Stimulated activated CD4-positive, alpha-beta T cell treated with anti-CD3 and anti-CD28 coated beads, TNF-alpha, amount 100 ng/mL, for 48 hours (primary cell): ENCODE data around the gene CPNE9.
"Not testable (repeated sequence)": the region's sequence is repeated elsewhere in the genome, so short reads cannot be mapped to it uniquely, and the experiment has no call there.

Experiments used
- DNase-seq, 3 donors: peaks; one replicate each; pipeline ENCODE4 v3.0.0-alpha.2; 2020; ENCODE audit warnings: low read depth in 3 of 3

The CPNE9 gene

GRCh38 chr3:9748031-9748430 is 44.4 kb downstream of the CPNE9 start:
- no peak for DNase-seq

GRCh38 chr3:9749296-9749644 is 45.6 kb downstream of the CPNE9 start:
- DNase-seq = no peak

- DNase-seq = peak; percentile 90 to 94 (median 92)
Measured at GRCh38 chr3:9749645-9750555, 46.3 kb downstream of the CPNE9 start, which contains the start of gene OGG1. TSS of gene OGG1 (plus strand) at chr3:9749952. CDS start at chr3:9750287, 335 bp downstream.

GRCh38 chr3:9750556-9751411 is 47.2 kb downstream of the CPNE9 start:
- DNase-seq = no peak

GRCh38 chr3:9754678-9755077 is 51.0 kb downstream of the CPNE9 start:
- no peak for DNase-seq

- no peak for DNase-seq
Measured at GRCh38 chr3:9757427-9757826, 53.8 kb downstream of the CPNE9 start.

- DNase-seq = no peak
Measured at GRCh38 chr3:9760779-9761505, 57.3 kb downstream of the CPNE9 start.

GRCh38 chr3:9761919-9762318 is 58.3 kb downstream of the CPNE9 start:
- DNase-seq = no peak

GRCh38 chr3:9762871-9763270 is 59.2 kb downstream of the CPNE9 start:
- DNase-seq = no peak

- DNase-seq = no peak
Measured at GRCh38 chr3:9765865-9766264, 62.2 kb downstream of the CPNE9 start.

GRCh38 chr3:9767418-9767817 is 63.8 kb downstream of the CPNE9 start:
- no peak for DNase-seq

GRCh38 chr3:9768141-9768775 is 64.6 kb downstream of the CPNE9 start:
- no peak for DNase-seq

- no peak for DNase-seq
Measured at GRCh38 chr3:9769012-9769411, 65.4 kb downstream of the CPNE9 start.

- DNase-seq = peak; percentile 55 to 66 (median 62)
Measured at GRCh38 chr3:9769426-9770275, 66.0 kb downstream of the CPNE9 start, which contains the start of gene CAMK1. TSS of gene CAMK1 (minus strand) at chr3:9769947. CDS start at chr3:9767749, 2,198 bp downstream.

- DNase-seq = no peak
Measured at GRCh38 chr3:9770276-9770812, 66.7 kb downstream of the CPNE9 start.

- not testable (repeated sequence) for DNase-seq
Measured at GRCh38 chr3:9771007-9771406, 67.4 kb downstream of the CPNE9 start.

- no peak for DNase-seq
Measured at GRCh38 chr3:9776896-9777693, 73.5 kb downstream of the CPNE9 start.

GRCh38 chr3:9777694-9778021 is 74.0 kb downstream of the CPNE9 start:
- peak in 1 of 3 donors; percentile 23 for DNase-seq
